ENCODE data around the gene NEDD4L. TPM values are rescaled to one million over a fixed set of nuclear protein-coding genes. Genes with fewer than 3 reads are reported as not detected.

Gene NEDD4L
- total and polyA plus RNA-seq, 4 donors: 10.2 to 20.3 (median 13.2) TPM

DNA sequence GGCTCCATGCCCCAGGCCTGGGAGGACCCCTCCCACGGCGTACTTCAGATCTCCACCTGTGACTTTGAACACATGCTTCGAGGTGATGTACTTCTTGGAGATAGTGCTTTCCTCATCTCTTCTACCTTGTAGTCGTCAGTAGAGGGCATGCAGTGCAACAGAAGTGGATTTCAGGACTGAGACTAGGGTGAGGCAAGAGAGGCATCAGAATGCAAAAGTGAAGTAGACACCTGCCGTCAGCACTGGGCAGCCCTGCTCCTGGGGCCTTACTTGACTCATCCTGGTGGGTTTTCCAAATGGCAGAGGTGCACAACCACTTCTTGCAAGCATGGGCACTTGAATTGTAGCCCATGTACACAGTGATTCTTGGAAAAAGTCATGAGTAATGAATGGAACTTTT, 258.8 kb downstream of the NEDD4L start:
- Histone ChIP-seq H3K9ac (ENCODE audit: low read depth in 1 of 2, low read length in 2 of 2) (no peak overlapping the region), H3K9me3 (ENCODE audit: control insufficient read depth in 4 of 4, low read length in 3 of 4) (peaks cover 0 to 6% (median 3%) of the 10 kb centered on the region in 4 donors), H3K4me1 (ENCODE audit: control insufficient read depth in 4 of 4, insufficient read depth in 4 of 4, low read length in 3 of 4) (no peaks in the 10 kb centered on the region), H3K36me3 (ENCODE audit: control insufficient read depth in 4 of 4, insufficient read depth in 3 of 4, low read depth in 1 of 4, low read length in 3 of 4) (no peaks in the 10 kb centered on the region), H3K27ac (ENCODE audit: low read depth in 1 of 2, low read length in 2 of 2) (no peak overlapping the region), H3K27me3 (ENCODE audit: control insufficient read depth in 4 of 4, insufficient read depth in 4 of 4, low read length in 3 of 4) (no peaks in the 10 kb centered on the region), H3K4me3 (ENCODE audit: low read depth in 1 of 3, low read length in 3 of 3) (no peak overlapping the region)
- WGBS: 97% methylated on average over 5 of the region's 5 CpGs
- TF ChIP-seq, protein P1, sequence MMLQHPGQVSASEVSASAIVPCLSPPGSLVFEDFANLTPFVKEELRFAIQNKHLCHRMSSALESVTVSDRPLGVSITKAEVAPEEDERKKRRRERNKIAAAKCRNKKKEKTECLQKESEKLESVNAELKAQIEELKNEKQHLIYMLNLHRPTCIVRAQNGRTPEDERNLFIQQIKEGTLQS (IDR thresholded peaks at IDR 0.05): no peak
- TF ChIP-seq RXRA (IDR thresholded peaks at IDR 0.05): no peak
- TF ChIP-seq YY1 (IDR thresholded peaks at IDR 0.05): no peak
- no peak for TF ChIP-seq JUND (IDR thresholded peaks at IDR 0.05)
- TF ChIP-seq, protein P2, sequence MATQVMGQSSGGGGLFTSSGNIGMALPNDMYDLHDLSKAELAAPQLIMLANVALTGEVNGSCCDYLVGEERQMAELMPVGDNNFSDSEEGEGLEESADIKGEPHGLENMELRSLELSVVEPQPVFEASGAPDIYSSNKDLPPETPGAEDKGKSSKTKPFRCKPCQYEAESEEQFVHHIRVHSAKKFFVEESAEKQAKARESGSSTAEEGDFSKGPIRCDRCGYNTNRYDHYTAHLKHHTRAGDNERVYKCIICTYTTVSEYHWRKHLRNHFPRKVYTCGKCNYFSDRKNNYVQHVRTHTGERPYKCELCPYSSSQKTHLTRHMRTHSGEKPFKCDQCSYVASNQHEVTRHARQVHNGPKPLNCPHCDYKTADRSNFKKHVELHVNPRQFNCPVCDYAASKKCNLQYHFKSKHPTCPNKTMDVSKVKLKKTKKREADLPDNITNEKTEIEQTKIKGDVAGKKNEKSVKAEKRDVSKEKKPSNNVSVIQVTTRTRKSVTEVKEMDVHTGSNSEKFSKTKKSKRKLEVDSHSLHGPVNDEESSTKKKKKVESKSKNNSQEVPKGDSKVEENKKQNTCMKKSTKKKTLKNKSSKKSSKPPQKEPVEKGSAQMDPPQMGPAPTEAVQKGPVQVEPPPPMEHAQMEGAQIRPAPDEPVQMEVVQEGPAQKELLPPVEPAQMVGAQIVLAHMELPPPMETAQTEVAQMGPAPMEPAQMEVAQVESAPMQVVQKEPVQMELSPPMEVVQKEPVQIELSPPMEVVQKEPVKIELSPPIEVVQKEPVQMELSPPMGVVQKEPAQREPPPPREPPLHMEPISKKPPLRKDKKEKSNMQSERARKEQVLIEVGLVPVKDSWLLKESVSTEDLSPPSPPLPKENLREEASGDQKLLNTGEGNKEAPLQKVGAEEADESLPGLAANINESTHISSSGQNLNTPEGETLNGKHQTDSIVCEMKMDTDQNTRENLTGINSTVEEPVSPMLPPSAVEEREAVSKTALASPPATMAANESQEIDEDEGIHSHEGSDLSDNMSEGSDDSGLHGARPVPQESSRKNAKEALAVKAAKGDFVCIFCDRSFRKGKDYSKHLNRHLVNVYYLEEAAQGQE (IDR thresholded peaks at IDR 0.05): no peak
- TF ChIP-seq EGR1 (IDR thresholded peaks at IDR 0.05; ENCODE audit: low read depth in 2 of 2): no peak
- DNase-seq (ENCODE audit: low spot score): no peak

DNA sequence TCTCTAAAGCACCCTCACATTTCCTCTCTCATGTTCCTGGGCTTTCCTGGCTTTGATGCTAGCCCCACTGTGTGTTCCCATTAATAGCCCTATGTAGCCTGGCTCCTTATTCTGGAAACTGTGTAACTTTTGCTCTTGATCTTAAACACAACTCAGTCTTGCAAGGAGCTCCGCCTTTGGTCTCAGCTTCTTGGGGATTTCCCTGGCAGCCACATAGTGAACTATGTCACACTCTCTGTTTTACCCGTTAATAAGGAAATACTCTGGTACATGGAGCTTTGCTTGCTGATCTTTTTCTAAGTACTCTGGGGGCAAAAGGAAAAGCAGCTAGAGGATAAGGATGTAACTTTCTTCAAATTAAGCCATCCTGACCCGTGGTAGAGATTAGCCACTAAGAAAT, 259.3 kb downstream of the NEDD4L start:
- H3K9ac ChIP-seq (ENCODE audit: low read depth in 1 of 2, low read length in 2 of 2): no peak overlapping the region
- H3K27me3 ChIP-seq (ENCODE audit: control insufficient read depth in 4 of 4, insufficient read depth in 4 of 4, low read length in 3 of 4): no peaks in the 10 kb centered on the region
- H3K4me1 ChIP-seq (ENCODE audit: control insufficient read depth in 4 of 4, insufficient read depth in 4 of 4, low read length in 3 of 4): no peaks in the 10 kb centered on the region
- H3K27ac ChIP-seq (ENCODE audit: low read depth in 1 of 2, low read length in 2 of 2): no peak overlapping the region
- DNase-seq (ENCODE audit: low spot score): no peak
- no peak for TF ChIP-seq NR2F2 (IDR thresholded peaks at IDR 0.05)
- TF ChIP-seq, protein P3, sequence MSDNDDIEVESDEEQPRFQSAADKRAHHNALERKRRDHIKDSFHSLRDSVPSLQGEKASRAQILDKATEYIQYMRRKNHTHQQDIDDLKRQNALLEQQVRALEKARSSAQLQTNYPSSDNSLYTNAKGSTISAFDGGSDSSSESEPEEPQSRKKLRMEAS (IDR thresholded peaks at IDR 0.05): no peak
- TF ChIP-seq, protein P4, sequence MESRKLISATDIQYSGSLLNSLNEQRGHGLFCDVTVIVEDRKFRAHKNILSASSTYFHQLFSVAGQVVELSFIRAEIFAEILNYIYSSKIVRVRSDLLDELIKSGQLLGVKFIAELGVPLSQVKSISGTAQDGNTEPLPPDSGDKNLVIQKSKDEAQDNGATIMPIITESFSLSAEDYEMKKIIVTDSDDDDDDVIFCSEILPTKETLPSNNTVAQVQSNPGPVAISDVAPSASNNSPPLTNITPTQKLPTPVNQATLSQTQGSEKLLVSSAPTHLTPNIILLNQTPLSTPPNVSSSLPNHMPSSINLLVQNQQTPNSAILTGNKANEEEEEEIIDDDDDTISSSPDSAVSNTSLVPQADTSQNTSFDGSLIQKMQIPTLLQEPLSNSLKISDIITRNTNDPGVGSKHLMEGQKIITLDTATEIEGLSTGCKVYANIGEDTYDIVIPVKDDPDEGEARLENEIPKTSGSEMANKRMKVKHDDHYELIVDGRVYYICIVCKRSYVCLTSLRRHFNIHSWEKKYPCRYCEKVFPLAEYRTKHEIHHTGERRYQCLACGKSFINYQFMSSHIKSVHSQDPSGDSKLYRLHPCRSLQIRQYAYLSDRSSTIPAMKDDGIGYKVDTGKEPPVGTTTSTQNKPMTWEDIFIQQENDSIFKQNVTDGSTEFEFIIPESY (IDR thresholded peaks at IDR 0.05): no peak
- no peak for TF ChIP-seq FOXA2 (IDR thresholded peaks at IDR 0.05)
- TF ChIP-seq RAD21 (IDR thresholded peaks at IDR 0.05): no peak
- no peak for TF ChIP-seq GABPA (IDR thresholded peaks at IDR 0.05 in 1 of 2, conservative IDR thresholded peaks at IDR 0.05 in 1 of 2)
- no peak for TF ChIP-seq EGR1 (IDR thresholded peaks at IDR 0.05; ENCODE audit: low read depth in 2 of 2)
- no peak for TF ChIP-seq SP1 (IDR thresholded peaks at IDR 0.05)
- TF ChIP-seq, protein P1 (IDR thresholded peaks at IDR 0.05): no peak
- TF ChIP-seq RXRA (IDR thresholded peaks at IDR 0.05): no peak
- no peak for TF ChIP-seq YY1 (IDR thresholded peaks at IDR 0.05)
- no peak for TF ChIP-seq HNF4A (conservative IDR thresholded peaks at IDR 0.05)
- TF ChIP-seq, protein P5, sequence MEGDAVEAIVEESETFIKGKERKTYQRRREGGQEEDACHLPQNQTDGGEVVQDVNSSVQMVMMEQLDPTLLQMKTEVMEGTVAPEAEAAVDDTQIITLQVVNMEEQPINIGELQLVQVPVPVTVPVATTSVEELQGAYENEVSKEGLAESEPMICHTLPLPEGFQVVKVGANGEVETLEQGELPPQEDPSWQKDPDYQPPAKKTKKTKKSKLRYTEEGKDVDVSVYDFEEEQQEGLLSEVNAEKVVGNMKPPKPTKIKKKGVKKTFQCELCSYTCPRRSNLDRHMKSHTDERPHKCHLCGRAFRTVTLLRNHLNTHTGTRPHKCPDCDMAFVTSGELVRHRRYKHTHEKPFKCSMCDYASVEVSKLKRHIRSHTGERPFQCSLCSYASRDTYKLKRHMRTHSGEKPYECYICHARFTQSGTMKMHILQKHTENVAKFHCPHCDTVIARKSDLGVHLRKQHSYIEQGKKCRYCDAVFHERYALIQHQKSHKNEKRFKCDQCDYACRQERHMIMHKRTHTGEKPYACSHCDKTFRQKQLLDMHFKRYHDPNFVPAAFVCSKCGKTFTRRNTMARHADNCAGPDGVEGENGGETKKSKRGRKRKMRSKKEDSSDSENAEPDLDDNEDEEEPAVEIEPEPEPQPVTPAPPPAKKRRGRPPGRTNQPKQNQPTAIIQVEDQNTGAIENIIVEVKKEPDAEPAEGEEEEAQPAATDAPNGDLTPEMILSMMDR (IDR thresholded peaks at IDR 0.05; ENCODE audit: low read depth, low read length, missing input control): no peak
- no peak for TF ChIP-seq JUND (IDR thresholded peaks at IDR 0.05)
- TF ChIP-seq HNF4G (IDR thresholded peaks at IDR 0.05): no peak
- TF ChIP-seq FOXA1 (IDR thresholded peaks at IDR 0.05): no peak
- no peak overlapping the region for H3K4me3 ChIP-seq (ENCODE audit: low read depth in 1 of 3, low read length in 3 of 3)
- H3K36me3 ChIP-seq (ENCODE audit: control insufficient read depth in 4 of 4, insufficient read depth in 3 of 4, low read depth in 1 of 4, low read length in 3 of 4): no peaks in the 10 kb centered on the region
- 72% methylated on average over 3 of the region's 3 CpGs for WGBS
- peaks cover 0 to 6% (median 3%) of the 10 kb centered on the region in 4 donors for H3K9me3 ChIP-seq (ENCODE audit: control insufficient read depth in 4 of 4, low read length in 3 of 4)

Measured in liver (tissue), 9 donors.